BLaER1 (cell line): ENCODE data around the gene WDR12.
"Not testable (repeated sequence)": the region's sequence is repeated elsewhere in the genome, so short reads cannot be mapped to it uniquely, and the experiment has no call there.

Experiments
- H3K27ac ChIP-seq: shearing (Covaris generic); formaldehyde crosslinking; 2 replicates; pipeline ENCODE4 v1.8.1; 2022
- H3K27me3 ChIP-seq: shearing (Covaris generic); formaldehyde crosslinking; 2 replicates; pipeline ENCODE4 v1.8.1; 2022
- H3K36me3 ChIP-seq: shearing (Covaris generic); formaldehyde crosslinking; 2 replicates; pipeline ENCODE4 v1.8.1; 2022
- H3K4me1 ChIP-seq: shearing (Covaris generic); formaldehyde crosslinking; 2 replicates; pipeline ENCODE4 v1.8.1; 2022
- H3K4me2 ChIP-seq: shearing (Covaris generic); formaldehyde crosslinking; 2 replicates; pipeline ENCODE4 v1.8.1; 2022
- H3K4me3 ChIP-seq: shearing (Covaris generic); formaldehyde crosslinking; 2 replicates; pipeline ENCODE4 v1.8.1; 2022
- H3K9ac ChIP-seq: shearing (Covaris generic); formaldehyde crosslinking; 2 replicates; pipeline ENCODE4 v1.8.1; 2022
- H3K9me3 ChIP-seq: shearing (Covaris generic); formaldehyde crosslinking; 2 replicates; pipeline ENCODE4 v1.8.1; 2022
- H4K20me1 ChIP-seq: shearing (Covaris generic); formaldehyde crosslinking; 2 replicates; pipeline ENCODE4 v1.8.1; 2022
- Cebpa-rat ChIP-seq: shearing (Covaris generic); IDR thresholded peaks from 2 replicates; pipeline ENCODE4 v1.8.1; 2022

The WDR12 gene

GRCh38 chr2:202911512-202912341 is at the start of gene WDR12, which contains the start of gene CARF:
Gene WDR12, minus strand, starts transcription at chr2:202911673. Its CDS starts 197 bp downstream, at chr2:202911476.
Gene CARF, plus strand, starts transcription at chr2:202912275. Its CDS starts 29,628 bp downstream, at chr2:202941903.
- no peaks in the 10 kb centered on the region for H3K27me3 ChIP-seq
- H3K4me2 ChIP-seq = peak within 1 kb of the TSS; percentile 89
- H3K4me1 ChIP-seq = peaks cover 22% of the 10 kb centered on the region
- H3K36me3 ChIP-seq = peaks cover 9% of the 10 kb centered on the region; the same call in 1 of the 2 replicates
- no peak for TF ChIP-seq Cebpa-rat
- H3K4me3 ChIP-seq = peak within 1 kb of the TSS; percentile 87
- peak within 1 kb of the TSS; percentile 89 for H3K27ac ChIP-seq
- H4K20me1 ChIP-seq = peaks cover 28% of the 10 kb centered on the region; the same call in 1 of the 2 replicates
- H3K9ac ChIP-seq = peak within 1 kb of the TSS; percentile 90
- no peaks in the 10 kb centered on the region for H3K9me3 ChIP-seq

GRCh38 chr2:202960524-202960923 is 49.1 kb upstream of the WDR12 start:
- TF ChIP-seq Cebpa-rat = no peak
- H3K27ac ChIP-seq = no peak overlapping the region
- no peak overlapping the region for H3K4me2 ChIP-seq
- H3K4me1 ChIP-seq = no peaks in the 10 kb centered on the region
- H3K27me3 ChIP-seq = no peaks in the 10 kb centered on the region
- H3K36me3 ChIP-seq = peaks cover 18% of the 10 kb centered on the region
- no peak overlapping the region for H3K9ac ChIP-seq
- no peak overlapping the region for H3K4me3 ChIP-seq
- H3K9me3 ChIP-seq = no peaks in the 10 kb centered on the region
- H4K20me1 ChIP-seq = no peaks in the 10 kb centered on the region

- H3K4me1 ChIP-seq = no peaks in the 10 kb centered on the region
- peaks cover 12% of the 10 kb centered on the region for H3K36me3 ChIP-seq
- H3K4me2 ChIP-seq = no peak overlapping the region
- H3K9ac ChIP-seq = no peak overlapping the region
- peaks cover 21% of the 10 kb centered on the region for H3K9me3 ChIP-seq
- TF ChIP-seq Cebpa-rat = no peak
- H3K27ac ChIP-seq = no peak overlapping the region
- H3K4me3 ChIP-seq = no peak overlapping the region
- no peaks in the 10 kb centered on the region for H3K27me3 ChIP-seq
- H4K20me1 ChIP-seq = no peaks in the 10 kb centered on the region
Measured at GRCh38 chr2:202950592-202950991, 39.1 kb upstream of the WDR12 start.

GRCh38 chr2:202949333-202949732 is 37.9 kb upstream of the WDR12 start:
- H3K9me3 ChIP-seq = peaks cover 21% of the 10 kb centered on the region
- H3K9ac ChIP-seq, H3K4me2 ChIP-seq, H3K4me1 ChIP-seq, H4K20me1 ChIP-seq, H3K27ac ChIP-seq, H3K4me3 ChIP-seq, H3K27me3 ChIP-seq: not testable (repeated sequence)
- peaks cover 15% of the 10 kb centered on the region for H3K36me3 ChIP-seq

- H3K27me3 ChIP-seq = no peaks in the 10 kb centered on the region
- no peak overlapping the region for H3K4me3 ChIP-seq
- H3K9ac ChIP-seq = no peak overlapping the region
- no peak overlapping the region for H3K4me2 ChIP-seq
- H4K20me1 ChIP-seq = no peaks in the 10 kb centered on the region
- no peak overlapping the region for H3K27ac ChIP-seq
- peaks cover 24% of the 10 kb centered on the region for H3K36me3 ChIP-seq
- H3K4me1 ChIP-seq = no peaks in the 10 kb centered on the region
- H3K9me3 ChIP-seq = peaks cover 21% of the 10 kb centered on the region
- no peak for TF ChIP-seq Cebpa-rat
Measured at GRCh38 chr2:202945497-202945896, 34.0 kb upstream of the WDR12 start.

GRCh38 chr2:202944816-202945215 is 33.3 kb upstream of the WDR12 start:
- Histone ChIP-seq H3K27ac (no peak overlapping the region), H3K4me3 (no peak overlapping the region), H3K27me3 (no peaks in the 10 kb centered on the region), H3K36me3 (peaks cover 26% of the 10 kb centered on the region), H3K4me1 (no peaks in the 10 kb centered on the region), H4K20me1 (no peaks in the 10 kb centered on the region), H3K9ac (no peak overlapping the region), H3K4me2 (no peak overlapping the region), H3K9me3 (peaks cover 21% of the 10 kb centered on the region)
- TF ChIP-seq Cebpa-rat = no peak

- H4K20me1 ChIP-seq = no peaks in the 10 kb centered on the region
- H3K4me1 ChIP-seq = no peaks in the 10 kb centered on the region
- no peak overlapping the region for H3K27ac ChIP-seq
- peaks cover 29% of the 10 kb centered on the region for H3K36me3 ChIP-seq
- H3K4me2 ChIP-seq = no peak overlapping the region
- no peaks in the 10 kb centered on the region for H3K27me3 ChIP-seq
- H3K4me3 ChIP-seq = no peak overlapping the region
- H3K9me3 ChIP-seq = peaks cover 21% of the 10 kb centered on the region
- H3K9ac ChIP-seq = no peak overlapping the region
- TF ChIP-seq Cebpa-rat = no peak
Measured at GRCh38 chr2:202944408-202944807, 32.9 kb upstream of the WDR12 start.

GRCh38 chr2:202941771-202942170 is 30.3 kb upstream of the WDR12 start:
- no peak for TF ChIP-seq Cebpa-rat
- Histone ChIP-seq H4K20me1 (no peaks in the 10 kb centered on the region), H3K9me3 (peaks cover 4% of the 10 kb centered on the region), H3K4me1 (no peaks in the 10 kb centered on the region), H3K9ac (no peak overlapping the region), H3K27ac (no peak overlapping the region), H3K36me3 (peaks cover 24% of the 10 kb centered on the region; the same call in 1 of the 2 replicates), H3K4me2 (no peak overlapping the region), H3K27me3 (no peaks in the 10 kb centered on the region), H3K4me3 (no peak overlapping the region)

- Histone ChIP-seq H3K4me1 (no peaks in the 10 kb centered on the region), H4K20me1 (no peaks in the 10 kb centered on the region), H3K27ac (no peak overlapping the region), H3K4me2 (no peak overlapping the region), H3K9ac (no peak overlapping the region), H3K36me3 (peaks cover 27% of the 10 kb centered on the region), H3K9me3 (no peaks in the 10 kb centered on the region), H3K27me3 (no peaks in the 10 kb centered on the region), H3K4me3 (no peak overlapping the region)
- TF ChIP-seq Cebpa-rat = no peak
Measured at GRCh38 chr2:202938960-202939359, 27.5 kb upstream of the WDR12 start.

GRCh38 chr2:202934456-202934855 is 23.0 kb upstream of the WDR12 start:
- Histone ChIP-seq H3K9me3 (peaks cover 7% of the 10 kb centered on the region; the same call in 1 of the 2 replicates), H3K27ac (no peak overlapping the region), H3K9ac (no peak overlapping the region), H3K4me2 (no peak overlapping the region), H4K20me1 (no peaks in the 10 kb centered on the region), H3K4me1 (no peaks in the 10 kb centered on the region), H3K27me3 (no peaks in the 10 kb centered on the region), H3K36me3 (peaks cover 36% of the 10 kb centered on the region), H3K4me3 (no peak overlapping the region)
- no peak for TF ChIP-seq Cebpa-rat
